Activated CD4-positive, alpha-beta T cell treated with anti-CD3 and anti-CD28 coated beads, Interleukin-2, amount 10 ng/mL, durations not matched to agents 7 days and 5 days (primary cell): Measurements from ENCODE around the gene P2RX2. TPM values are rescaled to one million over a fixed set of nuclear protein-coding genes. Genes with fewer than 3 reads are reported as not detected.

Source experiments
- CTCF ChIA-PET: fragments of 350-600 bp; sonication (Branson Sonifier 250); formaldehyde crosslinking; loops from one replicate; lab custom pipeline; 2021; ENCODE audit warnings: antibody characterized with exemption; lab: Charles Lee
- POLR2A ChIA-PET: fragments of 350-600 bp; sonication (Branson Sonifier 250); formaldehyde crosslinking; loops from one replicate; lab custom pipeline; 2021; ENCODE audit warnings: antibody characterized with exemption; lab: Charles Lee
- DNase-seq: peaks from one replicate; pipeline ENCODE4 v3.0.0-alpha.2; 2020
- H3K27ac Mint-ChIP-seq: one replicate; pipeline ENCODE4 v1.8.0; 2021; ENCODE audit warnings: mild to moderate bottlenecking, moderate library complexity, mixed read lengths
- H3K27me3 Mint-ChIP-seq: one replicate; pipeline ENCODE4 v1.8.0; 2021; ENCODE audit warnings: mixed read lengths
- H3K36me3 Mint-ChIP-seq: one replicate; pipeline ENCODE4 v1.8.0; 2021; ENCODE audit warnings: low read depth, mixed read lengths
- H3K4me1 Mint-ChIP-seq: one replicate; pipeline ENCODE4 v1.8.0; 2021; ENCODE audit warnings: mixed read lengths
- H3K4me3 Mint-ChIP-seq: one replicate; pipeline ENCODE4 v1.8.0; 2021; ENCODE audit warnings: mild to moderate bottlenecking, moderate library complexity, mixed read lengths
- H3K9me3 Mint-ChIP-seq: one replicate; pipeline ENCODE4 v1.8.0; 2021; ENCODE audit warnings: mixed read lengths
- total RNA-seq, 2 experiments: library from RNA; stranded (reverse); gene quantifications; one replicate each; pipeline ENCODE4 v1.2.3, GENCODE V29; 2021

Gene P2RX2
- total RNA-seq, 2 experiments from 2014 or later, result not detected

- CTCF ChIA-PET, result interaction anchor here (1.5 kb wide), 1 partner anchor 11 kb away, joined by 3 read pairs; no protein-coding TSS in a partner anchor
- Mint-ChIP-seq H3K27me3 (no peaks in the 10 kb centered on the region), H3K9me3 (no peaks in the 10 kb centered on the region), H3K4me3 (no peak overlapping the region), H3K36me3 (no peaks in the 10 kb centered on the region), H3K27ac (no peak overlapping the region), H3K4me1 (no peaks in the 10 kb centered on the region)
- DNase-seq, result no peak
- POLR2A ChIA-PET, result no interaction called here
Measured at GRCh38 chr12:132578118-132578517, 40.5 kb upstream of the P2RX2 start.

GRCh38 chr12:132578826-132579225 lies 39.8 kb upstream of the P2RX2 start:
- Mint-ChIP-seq H3K27ac (no peak overlapping the region), H3K9me3 (no peaks in the 10 kb centered on the region), H3K27me3 (no peaks in the 10 kb centered on the region), H3K4me1 (no peaks in the 10 kb centered on the region), H3K36me3 (no peaks in the 10 kb centered on the region), H3K4me3 (no peak overlapping the region)
- ChIA-PET CTCF (interaction anchor here (1.4 kb wide), 1 partner anchor 10 kb away, joined by 3 read pairs; no protein-coding TSS in a partner anchor), POLR2A (no interaction called here)
- DNase-seq, result no peak

- Mint-ChIP-seq H3K4me1 (no peaks in the 10 kb centered on the region), H3K4me3 (no peak overlapping the region), H3K27ac (no peak overlapping the region), H3K36me3 (no peaks in the 10 kb centered on the region), H3K9me3 (no peaks in the 10 kb centered on the region), H3K27me3 (no peaks in the 10 kb centered on the region)
- ChIA-PET POLR2A (no interaction called here), CTCF (interaction anchor here (0.6 to 1.4 kb wide), 4 partner anchors 11 to 633 kb away, joined by 3 read pairs; no protein-coding TSS in a partner anchor)
- no peak for DNase-seq
Measured at GRCh38 chr12:132579744-132580143, 38.8 kb upstream of the P2RX2 start.

- no peaks in the 10 kb centered on the region for H3K9me3 Mint-ChIP-seq
- ChIA-PET CTCF (interaction anchor here (0.6 kb wide), 1 partner anchor 105 kb away, joined by 4 read pairs; no protein-coding TSS in a partner anchor), POLR2A (no interaction called here)
- H3K27ac Mint-ChIP-seq, result no peak overlapping the region
- no peaks in the 10 kb centered on the region for H3K27me3 Mint-ChIP-seq
- no peak for DNase-seq
- no peak overlapping the region for H3K4me3 Mint-ChIP-seq
- H3K36me3 Mint-ChIP-seq, result no peaks in the 10 kb centered on the region
- no peaks in the 10 kb centered on the region for H3K4me1 Mint-ChIP-seq
Measured at GRCh38 chr12:132580701-132581292, 37.8 kb upstream of the P2RX2 start.

GRCh38 chr12:132581348-132582057 lies 37.1 kb upstream of the P2RX2 start:
- Mint-ChIP-seq H3K9me3 (no peaks in the 10 kb centered on the region), H3K36me3 (no peaks in the 10 kb centered on the region), H3K27ac (no peak overlapping the region), H3K4me3 (no peak overlapping the region), H3K27me3 (no peaks in the 10 kb centered on the region), H3K4me1 (no peaks in the 10 kb centered on the region)
- POLR2A ChIA-PET, result no interaction called here
- CTCF ChIA-PET, result interaction anchor here (0.6 to 1.6 kb wide), 2 partner anchors 20 to 104 kb away, joined by 3 to 4 read pairs; no protein-coding TSS in a partner anchor
- no peak for DNase-seq

GRCh38 chr12:132582058-132582420 lies 36.5 kb upstream of the P2RX2 start:
- Mint-ChIP-seq H3K27ac (no peak overlapping the region), H3K36me3 (no peaks in the 10 kb centered on the region), H3K9me3 (no peaks in the 10 kb centered on the region), H3K4me1 (no peaks in the 10 kb centered on the region), H3K4me3 (no peak overlapping the region), H3K27me3 (no peaks in the 10 kb centered on the region)
- ChIA-PET CTCF (interaction anchor here (1.6 kb wide), 1 partner anchor 21 kb away, joined by 3 read pairs; no protein-coding TSS in a partner anchor), POLR2A (no interaction called here)
- no peak for DNase-seq

GRCh38 chr12:132582582-132583410 lies 35.8 kb upstream of the P2RX2 start:
- Mint-ChIP-seq H3K27ac (no peak overlapping the region), H3K27me3 (no peaks in the 10 kb centered on the region), H3K4me1 (no peaks in the 10 kb centered on the region), H3K4me3 (no peak overlapping the region), H3K36me3 (no peaks in the 10 kb centered on the region), H3K9me3 (no peaks in the 10 kb centered on the region)
- no peak for DNase-seq
- POLR2A ChIA-PET, result no interaction called here
- CTCF ChIA-PET, result interaction anchor here (1.6 kb wide), 1 partner anchor 22 kb away, joined by 3 read pairs; no protein-coding TSS in a partner anchor

GRCh38 chr12:132583411-132583710 lies 35.2 kb upstream of the P2RX2 start:
- no peak overlapping the region for H3K4me3 Mint-ChIP-seq
- no peaks in the 10 kb centered on the region for H3K9me3 Mint-ChIP-seq
- H3K27me3 Mint-ChIP-seq, result no peaks in the 10 kb centered on the region
- CTCF ChIA-PET, result no interaction called here
- POLR2A ChIA-PET, result no interaction called here
- no peaks in the 10 kb centered on the region for H3K4me1 Mint-ChIP-seq
- no peaks in the 10 kb centered on the region for H3K36me3 Mint-ChIP-seq
- no peak overlapping the region for H3K27ac Mint-ChIP-seq
- DNase-seq, result no peak

- no peak overlapping the region for H3K27ac Mint-ChIP-seq
- no peaks in the 10 kb centered on the region for H3K9me3 Mint-ChIP-seq
- no peaks in the 10 kb centered on the region for H3K27me3 Mint-ChIP-seq
- ChIA-PET CTCF (no interaction called here), POLR2A (no interaction called here)
- H3K36me3 Mint-ChIP-seq, result no peaks in the 10 kb centered on the region
- DNase-seq, result no peak
- H3K4me3 Mint-ChIP-seq, result no peak overlapping the region
- no peaks in the 10 kb centered on the region for H3K4me1 Mint-ChIP-seq
Measured at GRCh38 chr12:132583736-132584135, 34.8 kb upstream of the P2RX2 start.

GRCh38 chr12:132584429-132584828 lies 34.1 kb upstream of the P2RX2 start:
- Mint-ChIP-seq H3K27ac (no peak overlapping the region), H3K36me3 (no peaks in the 10 kb centered on the region), H3K4me1 (no peaks in the 10 kb centered on the region), H3K4me3 (no peak overlapping the region), H3K27me3 (no peaks in the 10 kb centered on the region), H3K9me3 (no peaks in the 10 kb centered on the region)
- CTCF ChIA-PET, result no interaction called here
- POLR2A ChIA-PET, result no interaction called here
- no peak for DNase-seq

GRCh38 chr12:132585177-132585576 lies 33.4 kb upstream of the P2RX2 start:
- Mint-ChIP-seq H3K27ac (no peak overlapping the region), H3K36me3 (no peaks in the 10 kb centered on the region), H3K4me1 (no peaks in the 10 kb centered on the region), H3K4me3 (no peak overlapping the region), H3K9me3 (no peaks in the 10 kb centered on the region), H3K27me3 (no peaks in the 10 kb centered on the region)
- CTCF ChIA-PET, result no interaction called here
- POLR2A ChIA-PET, result no interaction called here
- DNase-seq, result no peak

- H3K36me3 Mint-ChIP-seq, result no peaks in the 10 kb centered on the region
- ChIA-PET CTCF (interaction anchor here (0.6 to 1.3 kb wide), 4 partner anchors 9 to 446 kb away, joined by 3 to 5 read pairs (median 3); no protein-coding TSS in a partner anchor), POLR2A (no interaction called here)
- H3K27ac Mint-ChIP-seq, result no peak overlapping the region
- no peaks in the 10 kb centered on the region for H3K9me3 Mint-ChIP-seq
- H3K27me3 Mint-ChIP-seq, result no peaks in the 10 kb centered on the region
- H3K4me3 Mint-ChIP-seq, result no peak overlapping the region
- no peaks in the 10 kb centered on the region for H3K4me1 Mint-ChIP-seq
- DNase-seq, result no peak
Measured at GRCh38 chr12:132586929-132587328, 31.6 kb upstream of the P2RX2 start.

GRCh38 chr12:132587781-132588180 lies 30.8 kb upstream of the P2RX2 start:
- no peaks in the 10 kb centered on the region for H3K4me1 Mint-ChIP-seq
- DNase-seq, result no peak
- ChIA-PET POLR2A (no interaction called here), CTCF (no interaction called here)
- H3K9me3 Mint-ChIP-seq, result no peaks in the 10 kb centered on the region
- no peaks in the 10 kb centered on the region for H3K27me3 Mint-ChIP-seq
- H3K27ac Mint-ChIP-seq, result no peak overlapping the region
- no peaks in the 10 kb centered on the region for H3K36me3 Mint-ChIP-seq
- H3K4me3 Mint-ChIP-seq, result no peak overlapping the region
